ENCODE results near the gene THSD7A.

The THSD7A gene

DNA sequence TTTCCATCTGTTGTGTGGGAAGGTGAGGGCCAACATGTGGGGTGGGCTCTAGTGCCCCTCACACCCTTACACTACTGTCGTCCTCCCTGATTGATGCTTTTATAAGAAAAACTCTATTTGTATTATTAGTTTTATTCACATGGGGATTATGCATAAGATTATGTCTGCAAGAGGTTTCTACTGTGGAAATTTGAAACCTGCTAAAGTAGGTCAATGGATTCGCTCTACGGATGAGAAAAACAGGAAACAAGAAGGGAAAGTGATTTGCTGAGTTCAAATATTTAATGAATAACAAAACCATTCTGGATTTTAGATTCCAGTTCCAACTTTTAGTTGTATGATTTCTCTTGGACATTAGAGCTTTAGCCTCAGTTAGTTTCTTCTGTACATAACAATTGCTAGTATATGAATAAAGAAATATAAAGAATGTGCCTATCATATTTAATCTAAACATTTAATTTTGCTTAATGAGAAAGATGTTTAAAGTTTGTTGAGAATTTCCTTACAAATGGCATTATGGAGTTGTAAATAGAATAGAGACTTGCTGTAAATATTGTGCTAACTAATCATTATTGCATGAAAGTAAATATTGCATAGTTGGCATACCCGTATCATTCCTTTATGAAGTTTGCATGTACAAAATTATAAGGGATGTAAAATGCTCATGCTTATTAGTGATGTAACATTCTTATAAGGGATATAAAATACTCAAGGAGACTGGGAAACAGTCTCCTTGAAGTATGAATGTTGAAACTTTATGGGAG, 193.8 kb downstream of the THSD7A start:
- DNase-seq (ENCODE audit: low spot score): no peak

DNA sequence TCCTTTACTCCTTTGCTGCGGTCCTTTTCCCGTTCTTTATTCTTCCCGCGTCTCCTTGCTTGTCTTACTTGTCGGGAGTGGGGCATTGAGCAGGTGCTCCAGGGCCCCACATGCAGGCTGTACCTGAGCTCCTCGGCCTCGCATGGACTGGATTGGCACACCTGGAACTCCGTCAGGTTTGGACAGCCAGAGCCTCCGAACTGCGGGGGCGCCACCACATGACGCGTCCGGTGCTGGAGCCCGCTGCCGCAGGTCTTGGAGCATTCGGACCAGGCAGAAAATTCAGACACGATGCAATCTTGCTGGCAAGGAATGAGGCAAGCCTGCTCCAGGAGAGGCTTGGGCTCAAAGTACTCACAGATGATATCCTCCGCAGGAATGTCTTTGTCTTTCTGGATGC, 195.7 kb downstream of the THSD7A start:
- DNase-seq (ENCODE audit: low spot score): no peak

DNA sequence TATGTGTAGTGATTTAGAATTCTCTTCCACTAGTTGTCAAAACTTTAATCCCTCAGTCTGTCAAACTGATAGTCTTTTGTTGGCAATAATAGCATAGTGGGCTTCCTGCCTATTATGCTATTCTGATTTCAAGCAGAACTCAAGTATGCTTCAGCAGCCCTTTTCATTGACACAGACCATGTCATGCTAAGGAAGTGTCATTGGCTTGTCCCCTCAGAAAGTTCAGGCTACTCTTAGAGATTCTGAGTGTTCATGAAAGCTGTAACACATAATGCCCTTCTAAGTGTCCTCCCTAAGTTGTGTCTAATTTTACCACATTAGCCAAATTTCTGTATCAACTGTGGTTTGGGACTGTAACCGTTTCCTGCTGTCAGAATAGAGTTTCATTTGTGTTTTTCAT, 198.7 kb downstream of the THSD7A start:
- no peak for DNase-seq (ENCODE audit: low spot score)

DNA sequence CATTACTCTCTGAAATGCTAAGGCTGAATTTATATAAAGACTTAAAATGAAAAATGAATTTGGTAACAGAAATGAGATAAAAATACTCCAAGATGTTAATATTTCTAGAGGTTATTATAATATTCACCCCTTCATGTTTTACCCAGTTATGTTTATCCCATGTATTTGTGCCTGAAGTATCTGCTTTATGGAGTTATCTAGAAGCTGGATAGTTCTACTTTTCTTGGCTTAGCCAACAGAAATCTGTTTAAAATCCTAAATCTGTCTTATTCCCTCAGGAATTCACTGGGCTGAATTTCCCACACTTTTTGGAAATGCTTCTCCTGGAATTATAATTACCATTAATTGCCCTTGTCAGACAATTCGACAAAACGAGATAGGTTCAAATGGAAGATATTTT, 201.6 kb downstream of the THSD7A start:
- DNase-seq (ENCODE audit: low spot score): no peak

DNA sequence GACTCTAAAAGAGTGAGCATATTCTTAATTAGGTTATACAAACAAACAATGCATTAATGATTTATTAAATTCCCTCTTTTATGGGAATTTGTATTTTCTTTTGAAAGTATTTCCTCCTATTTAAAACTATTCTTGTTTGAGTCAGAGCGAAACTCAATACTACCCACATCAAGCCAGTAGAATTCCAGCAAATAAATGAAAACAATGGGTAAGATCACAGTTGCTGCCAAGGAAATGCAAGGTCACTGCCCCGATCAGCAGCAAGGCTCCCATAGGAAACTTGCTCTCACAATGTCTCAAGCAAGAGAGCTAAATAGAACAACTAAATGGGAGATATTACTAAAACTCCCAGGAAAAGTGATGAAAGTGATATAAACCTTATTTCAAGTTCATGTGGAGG, 206.3 kb downstream of the THSD7A start:
- no peak for DNase-seq (ENCODE audit: low spot score)

DNA sequence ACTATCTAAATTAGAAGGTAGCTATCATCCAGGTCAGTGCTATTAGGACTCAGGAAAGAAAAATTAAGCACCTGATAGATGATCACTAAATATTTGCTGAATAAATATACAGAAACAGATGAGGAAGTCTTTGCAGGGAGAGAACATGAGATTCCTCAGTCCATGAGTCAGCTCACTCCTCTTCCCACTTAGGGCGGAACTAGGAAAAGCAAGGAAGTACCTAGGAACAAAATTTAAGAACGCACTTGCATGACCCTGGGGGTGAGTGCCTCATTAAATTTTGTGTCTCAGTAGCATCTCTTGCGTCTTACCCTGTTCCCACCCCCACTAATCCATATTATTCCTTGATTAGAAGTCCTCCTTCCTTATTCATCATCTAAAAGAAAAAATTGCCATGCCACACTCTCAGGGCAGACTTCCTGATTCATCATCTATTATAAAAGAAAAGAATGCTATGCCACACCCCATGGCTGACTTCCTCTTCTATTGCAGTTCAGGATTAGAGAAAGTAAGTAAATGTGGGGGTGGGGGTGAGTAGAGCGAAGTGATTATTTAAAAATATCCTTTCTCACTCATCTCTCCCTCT, 208.8 kb downstream of the THSD7A start:
- DNase-seq (ENCODE audit: low spot score): peak; percentile 19

DNA sequence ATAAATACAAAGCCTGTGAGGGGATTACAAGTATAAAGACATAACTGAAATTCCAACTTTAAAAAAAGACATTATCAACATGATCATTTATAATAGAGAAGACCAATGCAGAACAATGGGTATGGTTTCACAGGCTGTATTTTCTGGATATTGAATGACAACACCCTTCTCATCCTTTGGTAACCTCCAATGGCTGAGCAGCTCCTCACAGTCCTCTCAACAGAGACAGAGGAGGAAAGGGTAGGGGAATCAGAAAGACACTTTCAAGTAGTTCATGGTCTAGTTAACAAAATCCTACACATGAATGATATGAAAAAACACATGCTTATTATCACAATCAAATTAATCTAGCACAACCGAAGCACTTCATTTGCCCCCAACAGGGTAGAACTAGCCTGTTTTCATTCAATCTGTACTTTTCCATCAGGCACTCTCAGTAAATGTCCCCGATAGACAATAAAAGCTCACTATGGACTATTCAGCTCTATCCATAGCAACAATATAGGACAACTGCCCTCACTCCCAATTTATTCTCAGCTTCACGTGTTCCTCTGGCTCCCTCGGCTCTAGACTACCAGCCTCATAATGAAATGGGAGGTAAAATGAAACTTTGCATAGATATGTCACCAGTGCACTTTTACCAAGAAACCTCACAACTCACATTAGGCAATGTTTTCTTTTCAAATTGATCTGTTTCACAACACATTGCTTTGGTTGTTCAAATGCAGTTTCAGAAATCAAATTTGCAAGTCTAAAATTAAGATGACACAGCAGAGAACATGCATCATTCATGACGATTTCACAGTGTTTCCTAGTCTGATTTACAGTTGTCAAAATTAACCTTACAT, 211.4 kb downstream of the THSD7A start:
- no peak for DNase-seq (ENCODE audit: low spot score)

DNA sequence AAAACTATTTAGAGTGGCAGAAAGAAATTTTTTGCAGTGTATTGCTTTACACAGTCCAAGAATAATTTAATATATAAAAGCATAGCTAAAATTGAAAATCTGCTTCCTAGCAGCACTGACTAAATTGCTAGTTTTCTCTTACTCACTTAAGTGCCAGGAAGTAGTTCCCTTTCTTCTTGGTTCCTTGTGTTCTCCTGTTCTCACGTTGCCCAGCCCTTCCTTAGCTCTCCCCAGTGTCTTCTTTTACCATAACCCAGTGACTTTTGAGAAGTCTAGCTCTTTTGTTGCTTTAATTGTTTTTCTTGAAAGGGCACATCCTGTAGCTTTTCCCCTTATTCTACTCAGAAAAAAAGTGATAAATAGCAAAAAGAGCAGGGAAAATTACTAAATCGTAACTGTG, 215.5 kb downstream of the THSD7A start:
- no peak for DNase-seq (ENCODE audit: low spot score)

DNA sequence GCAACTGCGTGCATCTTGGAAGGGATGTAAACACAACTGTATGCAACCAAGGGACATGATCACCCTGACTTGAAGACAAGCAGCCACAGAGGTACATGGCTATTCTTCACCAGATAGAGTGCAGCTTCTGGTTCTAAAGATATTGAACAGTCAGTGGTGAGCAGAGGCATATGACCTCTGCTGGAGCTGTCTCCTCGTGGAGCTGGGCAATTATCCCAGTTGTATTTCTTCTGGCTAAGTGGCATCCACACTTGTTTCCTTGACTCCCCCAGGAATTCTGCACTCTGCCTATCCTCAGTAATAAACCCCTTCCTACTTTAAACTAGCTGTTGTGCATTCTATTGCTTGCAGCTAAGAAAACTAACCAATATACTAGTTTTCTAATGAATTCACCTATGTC, 216.8 kb downstream of the THSD7A start:
- no peak for DNase-seq (ENCODE audit: low spot score)

DNA sequence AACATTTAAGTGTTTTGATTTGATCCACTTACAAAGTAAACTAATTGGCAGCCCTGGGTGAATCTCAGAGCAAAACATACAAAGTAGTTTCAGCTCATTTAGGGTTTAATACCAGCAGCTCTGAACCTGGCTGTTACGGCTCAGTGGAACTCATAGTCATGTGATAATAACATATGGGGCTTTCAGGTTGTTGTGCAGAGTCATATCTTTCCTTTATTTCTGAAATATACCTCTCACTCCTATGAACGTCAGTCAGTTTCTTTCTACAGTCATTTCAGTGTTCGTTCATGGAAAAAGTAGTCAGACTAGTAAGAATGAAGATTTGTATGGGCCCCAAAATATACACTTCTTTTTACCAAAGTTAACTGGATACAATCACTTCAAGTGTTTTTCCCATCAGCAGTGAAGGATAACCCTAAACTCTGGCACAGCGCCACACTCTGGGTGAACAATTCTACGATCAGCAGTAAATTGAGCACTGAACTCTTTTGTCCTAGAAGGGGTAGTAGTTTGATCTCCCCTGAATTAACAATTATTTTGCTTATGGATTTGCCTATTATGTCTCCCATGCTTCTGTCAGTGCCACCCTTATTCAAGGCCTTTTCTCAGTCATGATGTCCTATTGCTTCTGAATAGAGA, 218.6 kb downstream of the THSD7A start:
- no peak for DNase-seq (ENCODE audit: low spot score)

DNA sequence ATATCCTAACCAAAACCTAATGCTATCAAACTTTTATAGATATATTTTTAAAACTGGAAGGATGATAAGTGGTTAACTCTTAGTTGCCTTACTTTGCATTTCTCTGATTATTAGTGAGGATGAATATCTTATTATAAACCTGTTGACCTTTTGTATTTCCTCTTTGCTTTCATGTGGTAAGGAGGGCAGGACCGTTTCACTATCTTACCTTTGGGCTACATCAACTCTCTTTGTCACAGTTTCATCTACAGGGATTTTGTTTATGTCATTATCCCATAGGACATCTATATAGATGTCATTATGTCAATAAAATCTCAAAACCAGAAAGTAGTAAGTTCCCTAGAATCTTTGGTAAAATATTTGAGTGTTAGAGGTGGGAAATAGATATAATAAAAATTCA, 219.3 kb downstream of the THSD7A start:
- DNase-seq (ENCODE audit: low spot score): no peak

DNA sequence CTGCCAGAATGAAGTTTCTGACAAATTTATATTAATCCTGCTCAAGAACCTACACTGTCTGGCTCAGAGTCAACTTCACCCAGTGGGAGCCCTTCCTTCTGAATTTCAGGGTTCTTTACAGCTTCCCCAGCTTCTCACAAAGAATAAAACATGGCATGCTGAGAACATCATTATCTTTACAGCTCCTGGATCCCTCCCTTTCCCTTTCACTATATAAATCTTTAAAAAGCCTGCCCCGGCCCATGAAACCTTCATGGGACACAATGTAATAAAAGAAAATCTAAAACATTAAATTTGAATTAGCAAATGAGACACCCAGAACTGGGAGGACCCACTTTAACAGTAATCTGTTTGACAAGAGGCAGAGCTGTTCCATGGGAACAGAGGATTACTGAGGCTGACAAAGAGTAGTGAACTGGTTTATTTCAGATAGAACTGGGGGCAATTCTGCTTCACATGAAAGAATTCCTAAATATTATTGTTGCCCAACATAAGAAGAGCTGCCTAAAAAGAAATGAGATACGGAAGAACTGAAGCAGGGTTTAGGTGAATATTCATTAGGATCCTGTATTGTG, 222.8 kb downstream of the THSD7A start:
- no peak for DNase-seq (ENCODE audit: low spot score)

DNA sequence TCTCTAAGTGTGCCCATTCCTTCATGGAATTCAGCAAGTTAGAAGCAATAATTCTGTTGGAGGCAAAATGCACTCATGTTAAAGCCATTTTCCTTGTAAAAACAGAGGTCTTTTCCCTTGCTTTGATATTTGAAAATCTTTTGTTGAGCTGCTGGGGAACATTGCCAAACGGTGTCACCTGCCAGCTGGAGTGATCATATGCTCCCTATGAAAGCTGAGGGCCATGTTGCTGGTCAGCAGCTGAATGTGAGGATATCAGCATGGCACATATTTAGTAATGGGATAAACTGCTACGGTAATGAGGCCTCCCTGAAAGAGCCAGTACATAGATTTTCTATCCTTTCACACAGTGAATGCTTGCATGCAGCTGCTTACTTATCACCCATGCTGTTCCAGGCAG, 224.3 kb downstream of the THSD7A start:
- DNase-seq (ENCODE audit: low spot score): no peak

DNA sequence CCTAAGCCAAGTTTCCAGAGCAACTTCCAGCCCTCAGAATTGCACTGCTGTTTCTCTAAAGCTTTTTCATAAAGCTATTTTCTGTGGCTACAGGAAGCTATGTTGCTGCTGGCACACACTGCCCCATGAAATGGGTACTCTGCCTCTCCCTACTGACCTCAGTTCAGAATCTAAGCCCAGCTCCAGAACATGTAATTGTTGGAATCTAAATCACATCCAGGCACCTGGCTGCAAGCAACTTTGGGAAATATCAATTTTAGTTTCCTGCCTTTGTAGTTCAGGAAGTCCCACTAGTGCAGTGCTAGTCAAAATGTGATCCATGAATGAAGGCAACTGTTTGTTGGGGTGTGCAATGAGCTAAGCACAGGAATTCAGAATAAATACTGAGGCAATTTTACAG, 226.2 kb downstream of the THSD7A start:
- no peak for DNase-seq (ENCODE audit: low spot score)

DNA sequence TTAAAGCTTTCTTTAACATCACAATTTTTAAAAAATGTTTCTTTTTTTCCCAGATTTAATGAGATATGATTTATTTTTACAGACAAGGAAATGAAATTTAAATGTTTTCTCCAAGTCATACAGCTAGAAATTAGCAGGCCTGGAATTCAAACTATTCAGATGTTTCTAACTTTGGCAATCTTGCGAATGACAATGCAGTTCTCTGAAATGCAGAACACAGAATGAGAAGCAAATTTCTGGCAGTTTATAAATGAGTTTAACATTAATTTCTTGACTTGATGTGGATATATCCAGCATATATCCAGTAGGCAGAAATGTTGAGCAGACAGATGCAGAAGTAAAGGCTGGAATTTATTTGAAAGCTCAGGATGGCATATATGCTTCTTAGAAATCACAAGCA, 227.5 kb downstream of the THSD7A start:
- no peak for DNase-seq (ENCODE audit: low spot score)

DNA sequence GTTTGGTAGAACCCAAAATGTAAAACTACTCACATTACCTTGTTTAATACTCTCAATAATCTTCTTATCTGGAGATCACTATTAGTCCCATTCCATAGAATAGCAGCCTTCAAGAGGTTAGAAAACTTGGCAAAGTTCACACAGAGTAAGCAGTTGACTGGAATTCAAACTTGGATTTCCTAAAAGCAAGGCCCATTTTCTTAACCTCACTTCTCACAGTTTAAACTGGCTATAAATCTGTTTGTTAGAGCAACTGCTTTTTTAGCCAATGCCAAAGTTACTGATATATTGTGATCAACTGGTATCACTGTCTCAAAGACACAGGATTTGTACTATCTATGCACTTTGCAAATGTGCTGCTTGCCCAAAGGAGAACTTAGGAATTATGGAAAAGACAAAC, 230.2 kb downstream of the THSD7A start:
- DNase-seq (ENCODE audit: low spot score): no peak

DNA sequence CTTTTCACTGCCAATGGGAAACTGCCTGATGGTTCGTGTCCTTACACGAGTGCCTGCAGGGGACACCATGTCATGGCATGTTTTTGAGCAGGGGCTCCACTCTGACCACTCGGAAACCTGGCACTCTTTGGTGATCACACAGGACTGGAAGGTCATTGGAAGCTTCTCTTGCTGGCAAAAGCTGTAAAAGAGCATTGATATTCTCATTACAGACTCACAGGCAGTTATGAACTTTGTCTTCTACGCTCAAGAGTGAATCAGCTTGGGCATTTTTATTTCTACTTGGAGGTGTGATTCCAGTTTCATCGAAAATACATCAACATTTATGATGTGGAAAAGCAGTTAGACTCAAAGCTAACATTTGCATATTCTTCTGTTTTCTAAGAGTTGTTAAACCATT, 238.7 kb downstream of the THSD7A start:
- DNase-seq (ENCODE audit: low spot score): no peak

DNA sequence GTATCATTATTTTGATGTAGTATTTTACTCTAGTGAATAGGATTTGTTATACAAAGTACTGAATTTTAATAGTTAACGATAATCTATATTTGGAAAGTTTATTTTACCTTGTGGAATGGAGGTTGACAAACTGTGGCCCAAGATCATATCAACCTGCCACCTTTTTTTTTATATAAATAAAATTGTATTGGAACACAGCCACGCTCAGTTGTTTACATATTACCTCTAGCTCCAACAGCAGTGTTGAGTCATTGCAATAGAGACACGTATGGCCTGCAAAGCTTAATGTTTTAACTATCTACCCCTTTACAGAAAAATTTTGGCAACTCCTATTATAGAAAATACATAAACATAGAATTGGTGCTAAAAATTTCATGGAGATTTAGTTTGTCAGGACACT, 239.3 kb downstream of the THSD7A start:
- no peak for DNase-seq (ENCODE audit: low spot score)

DNA sequence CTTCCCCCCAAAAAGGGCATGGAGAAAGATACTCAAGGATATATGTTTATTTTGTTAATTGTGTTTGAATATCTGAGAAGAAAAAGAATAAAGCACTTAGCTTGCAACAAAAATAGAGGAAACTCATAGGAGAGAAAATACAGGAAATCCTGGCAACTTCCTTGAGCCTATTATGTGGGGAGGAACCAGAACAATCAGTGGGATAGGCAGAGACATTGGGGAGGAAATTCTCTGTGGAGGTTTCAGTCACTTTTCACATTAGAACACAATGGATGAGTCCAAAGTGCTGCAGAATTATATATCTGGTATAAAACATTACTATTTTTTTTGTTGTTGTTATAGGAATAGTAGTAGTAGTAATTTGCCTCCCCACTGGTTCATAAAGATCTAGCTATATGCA, 240.1 kb downstream of the THSD7A start:
- no peak for DNase-seq (ENCODE audit: low spot score)

DNA sequence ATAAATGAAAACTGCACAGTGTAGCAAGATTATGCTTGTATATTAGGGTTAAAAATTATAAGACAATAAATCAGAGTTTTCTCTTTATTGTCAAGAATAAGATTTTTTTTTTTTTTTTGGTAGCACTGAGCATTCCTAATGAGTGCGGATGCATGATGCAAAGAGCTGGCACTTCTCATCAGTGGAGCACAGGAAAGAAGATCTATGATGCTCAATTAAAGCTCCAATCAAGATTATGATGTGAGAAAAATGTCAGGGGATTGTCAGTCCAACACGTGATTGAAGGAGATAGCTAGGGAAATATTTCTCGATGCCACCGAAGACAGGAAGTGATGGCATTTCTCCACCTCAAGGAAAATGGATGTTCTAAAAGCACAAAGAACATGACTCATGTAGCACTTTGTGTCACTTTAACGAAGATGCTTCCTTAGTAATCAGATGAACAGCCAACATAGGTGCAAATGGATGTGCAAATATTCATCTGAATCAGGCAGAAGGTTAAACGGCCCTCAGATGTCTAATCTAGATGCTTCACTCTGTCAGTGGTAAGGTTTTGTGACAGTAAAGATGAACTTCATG, 240.9 kb downstream of the THSD7A start:
- DNase-seq (ENCODE audit: low spot score): no peak

DNA sequence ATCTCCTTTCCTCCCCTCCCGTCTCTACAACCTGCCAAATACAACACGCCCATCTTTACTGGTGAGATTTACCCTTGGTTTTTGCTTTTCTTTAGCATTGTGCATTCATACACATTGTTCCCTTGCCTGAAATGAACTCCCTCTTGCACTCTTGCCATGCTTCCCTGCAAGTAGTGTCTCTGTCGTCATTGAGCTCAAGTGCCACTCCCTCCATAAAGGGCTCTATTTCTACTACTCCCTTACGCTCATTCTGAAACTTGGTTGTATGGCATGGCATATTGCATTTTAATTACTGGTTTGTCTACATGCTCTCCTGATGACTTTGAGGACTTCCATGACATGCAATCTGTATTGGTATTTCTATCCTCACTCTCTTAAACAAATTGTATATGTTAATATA, 242.7 kb downstream of the THSD7A start:
- DNase-seq (ENCODE audit: low spot score): no peak

DNA sequence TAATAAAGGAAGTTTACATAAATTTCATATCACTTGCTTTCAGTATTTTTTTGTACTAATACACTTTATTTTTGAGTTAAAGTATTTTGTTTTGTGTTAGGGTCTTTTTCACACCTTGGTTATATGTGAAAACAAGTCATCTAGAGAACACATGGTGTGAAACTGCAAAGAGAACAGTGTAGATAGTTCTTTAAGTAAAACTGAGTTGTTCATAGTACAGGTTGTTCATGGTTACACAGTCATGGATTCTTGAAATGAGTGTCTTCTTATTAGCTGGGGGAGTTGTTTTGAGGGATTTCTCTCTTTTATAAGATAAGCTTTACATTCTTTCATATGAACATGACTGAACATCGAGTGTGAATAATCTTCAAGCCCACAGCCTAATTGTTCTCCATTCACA, 244.2 kb downstream of the THSD7A start:
- no peak for DNase-seq (ENCODE audit: low spot score)
